GM12891 (cell line): ENCODE results near the gene KARS1.

Source experiments
- PAX5 ChIP-seq: IDR thresholded peaks from 2 replicates; pipeline ENCODE4 v1.6.1; 2011; ENCODE audit warnings: low read length, moderate library complexity, mild to moderate bottlenecking; ENCODE audit not compliant: insufficient read depth, severe bottlenecking
- POLR2A ChIP-seq: IDR thresholded peaks from 2 replicates; pipeline ENCODE4 v1.6.1; 2011; ENCODE audit warnings: low read depth, low read length, control low read depth
- POLR2AphosphoS5 ChIP-seq: IDR thresholded peaks from 2 replicates; pipeline ENCODE4 v1.6.1; 2011; ENCODE audit warnings: low read depth, low read length, control low read depth
- SPI1 ChIP-seq: IDR thresholded peaks from 2 replicates; pipeline ENCODE4 v1.6.1; 2011; ENCODE audit warnings: low read depth, low read length, control low read depth
- TAF1 ChIP-seq: IDR thresholded peaks from 2 replicates; pipeline ENCODE4 v1.6.1; 2011; ENCODE audit warnings: low read depth, low read length, control low read depth

DNA sequence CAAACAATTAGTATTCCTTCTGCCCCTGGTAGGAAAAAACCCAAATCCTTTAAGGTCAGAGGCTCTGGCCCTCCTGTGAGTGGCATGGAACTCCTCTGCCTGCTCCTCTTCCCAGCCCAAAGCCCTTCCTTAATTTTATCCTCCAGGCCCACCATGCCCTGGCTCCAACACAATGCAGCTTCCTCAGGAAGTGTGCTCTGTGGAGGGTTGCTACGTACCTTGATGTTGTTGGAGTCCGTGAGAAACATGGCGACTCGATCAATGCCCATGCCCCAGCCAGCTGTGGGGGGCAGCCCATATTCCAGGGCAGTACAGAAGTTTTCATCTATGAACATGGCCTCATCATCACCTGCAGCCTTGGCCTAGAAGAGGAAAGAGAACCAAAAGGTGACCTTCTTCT lies 19.1 kb downstream of the KARS1 start:
- no peak for TF ChIP-seq POLR2A
- TF ChIP-seq POLR2AphosphoS5: no peak; the same call in 1 of the 2 replicates
- TF ChIP-seq PAX5: no peak
- no peak for TF ChIP-seq TAF1
- TF ChIP-seq SPI1: no peak
